Body of pancreas (tissue), 4 donors: ENCODE results near the gene TXNRD2. TPM values are rescaled to one million over a fixed set of nuclear protein-coding genes. Genes with fewer than 3 reads are reported as not detected.

Experiments
- ATAC-seq: fragments of 150-250 bp; one replicate; pipeline ENCODE4 v1.9.1; 2016
- DNase-seq, 4 donors: peaks; one replicate each; pipeline ENCODE4 v3.0.0-alpha.2; 2019
- H3K27ac ChIP-seq, 4 donors: fragments of 200-600 bp; sonication (generic); 1 replicate in 3 of 4; 2 replicates in 1 of 4; pipeline versions ENCODE4 v1.5.1 to v1.6.1; 2016 to 2019; ENCODE audit warnings: mild to moderate bottlenecking in 1 of 4, mixed read lengths in 1 of 4, moderate library complexity in 1 of 4
- H3K27me3 ChIP-seq, 2 donors: fragments of 200-600 bp; sonication (generic); one replicate each; pipeline ENCODE4 v1.6.0; 2016; ENCODE audit warnings: mild to moderate bottlenecking in 1 of 2
- H3K36me3 ChIP-seq, 2 donors: fragments of 200-600 bp; sonication (generic); replicated peaks in 1 of 2; 2 replicates each; pipeline ENCODE4 v1.5.1; 2016; ENCODE audit warnings: low read depth in 2 of 2; ENCODE audit not compliant: insufficient read depth in 1 of 2
- H3K4me1 ChIP-seq: fragments of 200-600 bp; sonication (generic); one replicate; pipeline ENCODE4 v1.6.0; 2016
- H3K4me3 ChIP-seq, 2 donors: fragments of 200-600 bp; sonication (generic); 1 replicate in 1 of 2; 2 replicates in 1 of 2; pipeline ENCODE4 v1.5.1; 2016 to 2019
- H3K9me3 ChIP-seq, 3 donors: fragments of 200-600 bp; sonication (generic); 1 replicate in 2 of 3; 2 replicates in 1 of 3; pipeline ENCODE4 v1.5.1; 2016
- CTCF ChIP-seq, 7 experiments: fragments of 450-650 bp in 4 of 7; fragments of 200-600 bp in 3 of 7; sonication (generic) in 3 of 7; IDR thresholded peaks; one replicate each; pipeline ENCODE4 v1.5.1; 2016 to 2019; ENCODE audit warnings: antibody characterized with exemption in 7 of 7
- POLR2A ChIP-seq, 3 donors: fragments of 450-650 bp; IDR thresholded peaks; one replicate each; pipeline ENCODE4 v1.6.1; 2016; ENCODE audit warnings: antibody characterized with exemption in 3 of 3, mild to moderate bottlenecking in 2 of 3
- WGBS, 2 donors: methylation state at CpG; one replicate each; pipeline ENCODE4 v1.1.5; 2017; 5-methylcytosine and 5-hydroxymethylcytosine counted together
- intact Hi-C: fragments of 100-400 bp; cut with DNase I; formaldehyde crosslinking; loops from one replicate; pipeline ENCODE4 v1.15.1; 2023
- total RNA-seq, 2 donors: library from RNA; depleted of rRNA; stranded (reverse); fragments of >200 nt; gene quantifications; one replicate each; pipeline ENCODE4 v1.1.0, GENCODE V29; 2016

TXNRD2 gene
- total RNA-seq, 2 donors from 2014 or later: 22.1 to 23.6 TPM

GRCh38 chr22:19989725-19990067 is 48.1 kb upstream of the TXNRD2 start:
- Histone ChIP-seq H3K36me3 (no peaks in the 10 kb centered on the region), H3K4me3 (no peak overlapping the region), H3K9me3 (no peaks in the 10 kb centered on the region), H3K4me1 (peaks cover 22% of the 10 kb centered on the region), H3K27me3 (no peaks in the 10 kb centered on the region), H3K27ac (no peak overlapping the region)
- intact Hi-C loops: no loop called here
- TF ChIP-seq CTCF (IDR thresholded peaks at IDR 0.05) (no peak), POLR2A (IDR thresholded peaks at IDR 0.05) (no peak)
- DNase-seq: no peak
- 75 to 83% methylated on average over 3 of the region's 3 CpGs for WGBS, 2 donors
- no peak for ATAC-seq

- peaks cover 23% of the 10 kb centered on the region for H3K4me1 ChIP-seq
- no peak overlapping the region for H3K27ac ChIP-seq
- H3K9me3 ChIP-seq: no peaks in the 10 kb centered on the region
- 86 to 90% methylated on average over 15 to 18 of the region's 18 CpGs for WGBS, 2 donors
- H3K4me3 ChIP-seq: no peak overlapping the region
- no peak for DNase-seq
- intact Hi-C loops: no loop called here
- TF ChIP-seq POLR2A (IDR thresholded peaks at IDR 0.05) (no peak), CTCF (IDR thresholded peaks at IDR 0.05) (no peak)
- no peaks in the 10 kb centered on the region for H3K27me3 ChIP-seq
- no peaks in the 10 kb centered on the region for H3K36me3 ChIP-seq
- ATAC-seq: no peak
Observed at GRCh38 chr22:19988965-19989724, 47.5 kb upstream of the TXNRD2 start.

- Histone ChIP-seq H3K27me3 (no peaks in the 10 kb centered on the region), H3K27ac (no peak overlapping the region), H3K4me3 (no peak overlapping the region), H3K9me3 (no peaks in the 10 kb centered on the region), H3K36me3 (no peaks in the 10 kb centered on the region), H3K4me1 (peaks cover 23% of the 10 kb centered on the region)
- intact Hi-C loops: no loop called here
- 95 to 96% methylated on average over 8 to 9 of the region's 9 CpGs for WGBS, 2 donors
- DNase-seq: no peak
- TF ChIP-seq POLR2A (IDR thresholded peaks at IDR 0.05) (no peak), CTCF (IDR thresholded peaks at IDR 0.05) (no peak)
- no peak for ATAC-seq
Observed at GRCh38 chr22:19988331-19988808, 46.8 kb upstream of the TXNRD2 start.

GRCh38 chr22:19987394-19988306 is 46.0 kb upstream of the TXNRD2 start:
- H3K4me1 ChIP-seq: peaks cover 23% of the 10 kb centered on the region
- intact Hi-C loops: no loop called here
- H3K27ac ChIP-seq: peak overlapping the region in 2 of 4 donors; percentile 17 to 36
- ATAC-seq: no peak
- H3K9me3 ChIP-seq: no peaks in the 10 kb centered on the region
- TF ChIP-seq CTCF (IDR thresholded peaks at IDR 0.05) (no peak), POLR2A (IDR thresholded peaks at IDR 0.05) (no peak)
- H3K27me3 ChIP-seq: no peaks in the 10 kb centered on the region
- H3K4me3 ChIP-seq: no peak overlapping the region
- H3K36me3 ChIP-seq: no peaks in the 10 kb centered on the region
- DNase-seq: no peak
- WGBS, 2 donors: 78 to 83% methylated on average over 10 to 19 of the region's 24 CpGs
